Osteoblast (primary cell): ENCODE data around the gene CCDC91. TPM values are rescaled to one million over a fixed set of nuclear protein-coding genes. Genes with fewer than 3 reads are reported as not detected.

Source experiments
- DNase-seq: peaks from one replicate; pipeline ENCODE4 v3.0.0; 2011; ENCODE audit warnings: low spot score, mixed read lengths; ENCODE audit not compliant: insufficient read length; ENCODE audit errors: missing footprints
- H2AFZ ChIP-seq: 2 replicates; pipeline ENCODE4 v1.6.0; 2011; ENCODE audit warnings: mild to moderate bottlenecking, low read length
- H3K27ac ChIP-seq: 2 replicates; pipeline ENCODE4 v1.5.1; 2011; ENCODE audit warnings: mild to moderate bottlenecking, low read depth, low read length, moderate library complexity
- H3K27me3 ChIP-seq: 2 replicates; pipeline ENCODE4 v1.6.0; 2012; ENCODE audit warnings: mild to moderate bottlenecking, control low read depth, inconsistent platforms, low read length, moderate library complexity; ENCODE audit not compliant: insufficient read depth
- H3K36me3 ChIP-seq: 2 replicates; pipeline ENCODE4 v1.5.1; 2011; ENCODE audit warnings: mild to moderate bottlenecking, low read length, control low read depth, moderate library complexity; ENCODE audit not compliant: insufficient read depth
- H3K4me1 ChIP-seq: 2 replicates; pipeline ENCODE4 v1.5.1; 2011; ENCODE audit warnings: mild to moderate bottlenecking, low read length, control low read depth, moderate library complexity; ENCODE audit not compliant: insufficient read depth
- H3K4me2 ChIP-seq: 2 replicates; pipeline ENCODE4 v1.6.0; 2011; ENCODE audit warnings: mild to moderate bottlenecking, low read length; ENCODE audit not compliant: insufficient read depth
- H3K4me3 ChIP-seq: fragments of 200-600 bp; sonication (generic); 3 replicates; pipeline ENCODE4 v1.5.1; 2012; ENCODE audit warnings: mild to moderate bottlenecking, low read length, inconsistent platforms; ENCODE audit not compliant: insufficient read depth
- H3K79me2 ChIP-seq: 2 replicates; pipeline ENCODE4 v1.6.0; 2012; ENCODE audit warnings: mild to moderate bottlenecking, low read length, control low read depth, inconsistent platforms; ENCODE audit not compliant: insufficient read depth
- H3K9me3 ChIP-seq: 2 replicates; pipeline ENCODE4 v1.5.1; 2011; ENCODE audit warnings: low read depth, low read length, control low read depth
- H4K20me1 ChIP-seq: 2 replicates; pipeline ENCODE4 v1.6.0; 2012; ENCODE audit warnings: mild to moderate bottlenecking, low read length, control low read depth; ENCODE audit not compliant: insufficient read depth
- CTCF ChIP-seq: IDR thresholded peaks from 2 replicates; pipeline ENCODE4 v1.5.1; 2011; ENCODE audit warnings: mild to moderate bottlenecking, low read depth, low read length, moderate library complexity; ENCODE audit errors: extremely low read depth
- total RNA-seq: library from RNA; depleted of rRNA; stranded (reverse); fragments of >200 nt; gene quantifications from 2 replicates; pipeline ENCODE4 v1.2.3, GENCODE V29; 2012

The CCDC91 gene
- total RNA-seq, 1 donor = 36.2 TPM

GRCh38 chr12:28149279-28149678, 41.0 kb upstream of the CCDC91 start:
- Histone ChIP-seq H3K4me3 (no peak overlapping the region), H3K36me3 (no peaks in the 10 kb centered on the region), H2AFZ (no peak overlapping the region), H4K20me1 (no peaks in the 10 kb centered on the region), H3K4me1 (no peaks in the 10 kb centered on the region), H3K27ac (no peak overlapping the region), H3K9me3 (no peaks in the 10 kb centered on the region), H3K4me2 (no peak overlapping the region), H3K79me2 (no peaks in the 10 kb centered on the region), H3K27me3 (peaks cover 4% of the 10 kb centered on the region)
- no peak for DNase-seq
- TF ChIP-seq CTCF = no peak

GRCh38 chr12:28156362-28156761, 33.9 kb upstream of the CCDC91 start:
- Histone ChIP-seq H3K4me1 (no peaks in the 10 kb centered on the region), H3K79me2 (no peaks in the 10 kb centered on the region), H3K4me2 (no peak overlapping the region), H3K27me3 (no peaks in the 10 kb centered on the region), H3K9me3 (no peaks in the 10 kb centered on the region), H3K4me3 (no peak overlapping the region), H4K20me1 (no peaks in the 10 kb centered on the region), H3K27ac (no peak overlapping the region), H2AFZ (no peak overlapping the region), H3K36me3 (no peaks in the 10 kb centered on the region)
- DNase-seq = no peak
- TF ChIP-seq CTCF = no peak

GRCh38 chr12:28156804-28157203, 33.5 kb upstream of the CCDC91 start:
- Histone ChIP-seq H3K27me3 (no peaks in the 10 kb centered on the region), H3K9me3 (no peaks in the 10 kb centered on the region), H2AFZ (no peak overlapping the region), H4K20me1 (no peaks in the 10 kb centered on the region), H3K4me3 (no peak overlapping the region), H3K27ac (no peak overlapping the region), H3K36me3 (no peaks in the 10 kb centered on the region), H3K79me2 (no peaks in the 10 kb centered on the region), H3K4me1 (no peaks in the 10 kb centered on the region), H3K4me2 (no peak overlapping the region)
- DNase-seq = no peak
- TF ChIP-seq CTCF = no peak

- H3K27me3 ChIP-seq = no peaks in the 10 kb centered on the region
- H2AFZ ChIP-seq = no peak overlapping the region
- no peak overlapping the region for H3K27ac ChIP-seq
- H4K20me1 ChIP-seq = no peaks in the 10 kb centered on the region
- no peaks in the 10 kb centered on the region for H3K36me3 ChIP-seq
- no peak overlapping the region for H3K4me2 ChIP-seq
- no peak overlapping the region for H3K4me3 ChIP-seq
- no peak for DNase-seq
- no peaks in the 10 kb centered on the region for H3K4me1 ChIP-seq
- TF ChIP-seq CTCF = no peak
- no peaks in the 10 kb centered on the region for H3K79me2 ChIP-seq
- no peaks in the 10 kb centered on the region for H3K9me3 ChIP-seq
Measured at GRCh38 chr12:28158353-28158752, 31.9 kb upstream of the CCDC91 start.
